Measurements from ENCODE around the gene RPL19.

DNA sequence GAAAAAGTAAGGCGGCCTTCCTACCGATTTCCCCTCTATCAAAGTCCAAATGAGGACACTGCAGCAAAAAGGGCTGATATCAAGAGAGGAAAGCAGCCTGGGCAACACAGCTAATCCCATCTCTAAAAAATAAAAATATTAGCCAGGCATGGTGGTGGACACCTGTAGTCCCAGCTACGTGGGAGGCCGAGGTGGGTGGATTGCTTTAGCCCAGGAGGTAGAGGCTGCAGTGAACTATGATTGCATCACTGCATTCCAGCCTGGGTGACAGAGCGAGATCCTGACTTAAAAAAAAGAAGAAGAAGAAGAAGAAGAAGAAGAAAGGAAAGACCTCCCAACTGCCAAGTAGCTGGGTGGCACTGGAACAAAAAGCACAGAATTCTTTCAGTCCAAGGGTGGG lies 17.0 kb upstream of the RPL19 start:
- no peak for TF ChIP-seq POLR2A (IDR thresholded peaks at IDR 0.05)
- TF ChIP-seq, protein P1, sequence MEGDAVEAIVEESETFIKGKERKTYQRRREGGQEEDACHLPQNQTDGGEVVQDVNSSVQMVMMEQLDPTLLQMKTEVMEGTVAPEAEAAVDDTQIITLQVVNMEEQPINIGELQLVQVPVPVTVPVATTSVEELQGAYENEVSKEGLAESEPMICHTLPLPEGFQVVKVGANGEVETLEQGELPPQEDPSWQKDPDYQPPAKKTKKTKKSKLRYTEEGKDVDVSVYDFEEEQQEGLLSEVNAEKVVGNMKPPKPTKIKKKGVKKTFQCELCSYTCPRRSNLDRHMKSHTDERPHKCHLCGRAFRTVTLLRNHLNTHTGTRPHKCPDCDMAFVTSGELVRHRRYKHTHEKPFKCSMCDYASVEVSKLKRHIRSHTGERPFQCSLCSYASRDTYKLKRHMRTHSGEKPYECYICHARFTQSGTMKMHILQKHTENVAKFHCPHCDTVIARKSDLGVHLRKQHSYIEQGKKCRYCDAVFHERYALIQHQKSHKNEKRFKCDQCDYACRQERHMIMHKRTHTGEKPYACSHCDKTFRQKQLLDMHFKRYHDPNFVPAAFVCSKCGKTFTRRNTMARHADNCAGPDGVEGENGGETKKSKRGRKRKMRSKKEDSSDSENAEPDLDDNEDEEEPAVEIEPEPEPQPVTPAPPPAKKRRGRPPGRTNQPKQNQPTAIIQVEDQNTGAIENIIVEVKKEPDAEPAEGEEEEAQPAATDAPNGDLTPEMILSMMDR (IDR thresholded peaks at IDR 0.05): no peak

Data from lower leg skin (tissue), 3 donors.